ENCODE measurements around the gene ME1.

Gene ME1

GRCh38 chr6:83439201-83439600, 8.3 kb upstream of the ME1 start:
- ChIA-PET POLR2A (no interaction called here), CTCF (no interaction called here)
- DNase-seq (ENCODE audit: low read depth, low spot score) = no peak
- H3K4me3 ChIP-seq (ENCODE audit: low read depth, low read length) = no peak overlapping the region
- TF ChIP-seq, protein P1, sequence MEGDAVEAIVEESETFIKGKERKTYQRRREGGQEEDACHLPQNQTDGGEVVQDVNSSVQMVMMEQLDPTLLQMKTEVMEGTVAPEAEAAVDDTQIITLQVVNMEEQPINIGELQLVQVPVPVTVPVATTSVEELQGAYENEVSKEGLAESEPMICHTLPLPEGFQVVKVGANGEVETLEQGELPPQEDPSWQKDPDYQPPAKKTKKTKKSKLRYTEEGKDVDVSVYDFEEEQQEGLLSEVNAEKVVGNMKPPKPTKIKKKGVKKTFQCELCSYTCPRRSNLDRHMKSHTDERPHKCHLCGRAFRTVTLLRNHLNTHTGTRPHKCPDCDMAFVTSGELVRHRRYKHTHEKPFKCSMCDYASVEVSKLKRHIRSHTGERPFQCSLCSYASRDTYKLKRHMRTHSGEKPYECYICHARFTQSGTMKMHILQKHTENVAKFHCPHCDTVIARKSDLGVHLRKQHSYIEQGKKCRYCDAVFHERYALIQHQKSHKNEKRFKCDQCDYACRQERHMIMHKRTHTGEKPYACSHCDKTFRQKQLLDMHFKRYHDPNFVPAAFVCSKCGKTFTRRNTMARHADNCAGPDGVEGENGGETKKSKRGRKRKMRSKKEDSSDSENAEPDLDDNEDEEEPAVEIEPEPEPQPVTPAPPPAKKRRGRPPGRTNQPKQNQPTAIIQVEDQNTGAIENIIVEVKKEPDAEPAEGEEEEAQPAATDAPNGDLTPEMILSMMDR (IDR thresholded peaks at IDR 0.05; ENCODE audit: insufficient read depth, low read length, missing control alignments) = no peak

DNA sequence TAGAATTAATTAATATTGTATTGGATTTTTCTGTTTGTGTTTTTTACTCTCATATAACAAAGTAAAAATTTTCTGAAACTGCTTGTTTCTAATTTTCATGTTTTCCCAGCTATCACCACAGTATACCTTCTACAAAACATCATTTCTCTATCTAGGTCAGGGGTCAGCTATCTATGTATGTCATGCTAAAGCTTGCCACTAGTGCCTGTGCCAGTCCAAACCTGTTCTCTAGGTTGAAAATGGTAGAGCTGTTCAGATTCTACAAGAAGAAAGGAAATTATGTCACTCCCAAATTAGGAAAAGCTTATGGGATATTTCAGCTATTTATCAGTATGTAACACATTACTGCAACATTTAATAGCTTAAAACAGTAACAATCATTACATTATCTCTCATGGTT, 5.8 kb upstream of the ME1 start:
- TF ChIP-seq, protein P1 (IDR thresholded peaks at IDR 0.05; ENCODE audit: insufficient read depth, low read length, missing control alignments) = no peak
- H3K4me3 ChIP-seq (ENCODE audit: low read depth, low read length) = no peak overlapping the region
- ChIA-PET CTCF (interaction anchor here (0.7 to 1.3 kb wide), 3 partner anchors 14 to 370 kb away, joined by 3 read pairs; no protein-coding TSS in a partner anchor), POLR2A (no interaction called here)
- no peak for DNase-seq (ENCODE audit: low read depth, low spot score)

DNA sequence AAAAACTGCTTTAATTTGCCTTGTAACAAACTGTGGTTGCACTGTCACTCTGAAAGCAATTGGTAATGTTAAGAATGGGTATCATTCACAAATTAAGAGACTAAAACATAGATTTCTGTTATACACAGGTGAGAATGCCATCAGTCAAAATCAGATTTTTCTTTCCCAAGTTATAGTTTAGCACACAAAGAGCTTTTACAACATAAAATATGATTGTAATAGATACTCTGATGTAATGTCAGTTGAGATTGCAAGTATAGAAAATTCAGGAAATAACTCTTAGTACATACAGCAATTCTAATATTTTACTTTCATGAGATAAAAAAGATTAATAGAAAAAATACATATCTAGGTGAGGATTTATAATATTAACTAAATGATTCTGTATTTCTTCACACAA, 2.3 kb upstream of the ME1 start:
- CTCF ChIA-PET = interaction anchor here (0.6 to 2.4 kb wide), 5 partner anchors 15 to 1166 kb away, joined by 3 to 10 read pairs (median 3); no protein-coding TSS in a partner anchor
- TF ChIP-seq, protein P1 (IDR thresholded peaks at IDR 0.05; ENCODE audit: insufficient read depth, low read length, missing control alignments) = no peak
- POLR2A ChIA-PET = no interaction called here
- no peak for DNase-seq (ENCODE audit: low read depth, low spot score)
- no peak overlapping the region for H3K4me3 ChIP-seq (ENCODE audit: low read depth, low read length)

DNA sequence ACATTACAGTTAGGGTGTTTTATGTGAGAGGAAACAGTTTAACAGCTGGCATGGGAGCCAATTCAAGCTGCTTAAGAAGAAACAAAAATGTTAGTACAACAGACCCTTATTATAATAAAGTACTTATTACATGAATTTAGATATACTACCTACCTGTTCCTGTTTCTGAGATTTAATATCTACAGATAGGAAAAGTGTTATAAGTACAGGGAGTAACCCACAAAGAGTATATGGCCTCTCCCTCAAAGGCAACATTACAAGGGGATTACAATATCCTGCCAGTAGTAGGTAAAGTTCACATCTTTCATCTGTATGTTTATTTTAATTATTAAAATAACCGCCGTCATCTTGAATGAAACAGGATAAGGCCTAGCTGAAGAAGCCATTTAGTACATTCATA, 1.8 kb upstream of the ME1 start:
- H3K4me3 ChIP-seq (ENCODE audit: low read depth, low read length) = no peak overlapping the region
- TF ChIP-seq, protein P1 (IDR thresholded peaks at IDR 0.05; ENCODE audit: insufficient read depth, low read length, missing control alignments) = no peak
- ChIA-PET CTCF (interaction anchor here (0.8 to 2.4 kb wide), 4 partner anchors 14 to 210 kb away, joined by 3 to 10 read pairs (median 4); no protein-coding TSS in a partner anchor), POLR2A (no interaction called here)
- no peak for DNase-seq (ENCODE audit: low read depth, low spot score)

DNA sequence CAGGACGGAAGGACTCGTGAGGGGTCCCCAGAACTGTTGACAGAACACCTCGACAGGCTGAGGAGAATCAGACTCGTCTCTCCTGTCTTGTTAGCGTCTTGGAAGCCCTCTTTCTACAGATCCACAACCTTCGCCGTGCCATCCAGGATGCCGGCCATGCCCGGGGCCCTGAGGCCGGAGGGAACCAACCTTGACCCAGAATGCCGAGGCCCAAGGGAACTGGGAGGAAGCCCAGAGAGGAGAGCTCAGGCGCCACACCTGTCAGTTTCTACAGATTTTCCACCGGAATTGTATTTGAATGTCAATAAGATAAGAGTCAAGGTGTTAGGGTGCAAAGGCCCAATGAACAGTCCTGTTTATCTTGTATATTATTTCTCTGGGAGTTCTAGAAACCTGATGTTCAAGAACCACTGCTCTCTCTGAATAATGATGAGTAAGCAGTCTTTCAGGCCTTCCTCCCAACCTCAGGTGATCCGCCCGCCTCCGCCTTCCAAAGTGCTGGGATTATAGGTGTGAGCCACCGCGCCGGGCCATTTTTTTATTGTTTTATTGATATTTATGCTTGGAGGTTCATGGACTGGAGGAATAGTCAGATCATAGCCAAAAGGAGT, 799 bp upstream of the ME1 start:
- H3K4me3 ChIP-seq (ENCODE audit: low read depth, low read length) = peak overlapping the region; percentile 69
- POLR2A ChIA-PET = no interaction called here
- CTCF ChIA-PET = interaction anchor here (2.4 kb wide), 1 partner anchor 80 kb away, joined by 10 read pairs; no protein-coding TSS in a partner anchor
- TF ChIP-seq, protein P1 (IDR thresholded peaks at IDR 0.05; ENCODE audit: insufficient read depth, low read length, missing control alignments) = no peak
- no peak for DNase-seq (ENCODE audit: low read depth, low spot score)

GRCh38 chr6:83429857-83430610, 817 bp downstream of the ME1 start:
- TF ChIP-seq, protein P1 (IDR thresholded peaks at IDR 0.05; ENCODE audit: insufficient read depth, low read length, missing control alignments) = no peak
- no peak for DNase-seq (ENCODE audit: low read depth, low spot score)
- H3K4me3 ChIP-seq (ENCODE audit: low read depth, low read length) = peak overlapping the region; percentile 69
- POLR2A ChIA-PET = no interaction called here
- CTCF ChIA-PET = interaction anchor here (1.0 to 18.3 kb wide), 4 partner anchors 12 to 365 kb away, joined by 3 to 305 read pairs (median 8); partner anchors contain the start of genes PRSS35 and UBE3D

Data from AG04449 (cell line).